NCI-H1436 (cell line): ENCODE data around the gene ZBTB22.
A peak's percentile ranks its signal among the peaks of the same experiment; 100 is the strongest.
"Not testable (repeated sequence)": the region's sequence is repeated elsewhere in the genome, so short reads cannot be mapped to it uniquely, and the experiment has no call there.

Source experiments
- DNase-seq: peaks from one replicate; lab custom pipeline; 2025; lab: John Stamatoyannopoulos, UW

ZBTB22 gene, protein sequence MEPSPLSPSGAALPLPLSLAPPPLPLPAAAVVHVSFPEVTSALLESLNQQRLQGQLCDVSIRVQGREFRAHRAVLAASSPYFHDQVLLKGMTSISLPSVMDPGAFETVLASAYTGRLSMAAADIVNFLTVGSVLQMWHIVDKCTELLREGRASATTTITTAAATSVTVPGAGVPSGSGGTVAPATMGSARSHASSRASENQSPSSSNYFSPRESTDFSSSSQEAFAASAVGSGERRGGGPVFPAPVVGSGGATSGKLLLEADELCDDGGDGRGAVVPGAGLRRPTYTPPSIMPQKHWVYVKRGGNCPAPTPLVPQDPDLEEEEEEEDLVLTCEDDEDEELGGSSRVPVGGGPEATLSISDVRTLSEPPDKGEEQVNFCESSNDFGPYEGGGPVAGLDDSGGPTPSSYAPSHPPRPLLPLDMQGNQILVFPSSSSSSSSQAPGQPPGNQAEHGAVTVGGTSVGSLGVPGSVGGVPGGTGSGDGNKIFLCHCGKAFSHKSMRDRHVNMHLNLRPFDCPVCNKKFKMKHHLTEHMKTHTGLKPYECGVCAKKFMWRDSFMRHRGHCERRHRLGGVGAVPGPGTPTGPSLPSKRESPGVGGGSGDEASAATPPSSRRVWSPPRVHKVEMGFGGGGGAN

DNA sequence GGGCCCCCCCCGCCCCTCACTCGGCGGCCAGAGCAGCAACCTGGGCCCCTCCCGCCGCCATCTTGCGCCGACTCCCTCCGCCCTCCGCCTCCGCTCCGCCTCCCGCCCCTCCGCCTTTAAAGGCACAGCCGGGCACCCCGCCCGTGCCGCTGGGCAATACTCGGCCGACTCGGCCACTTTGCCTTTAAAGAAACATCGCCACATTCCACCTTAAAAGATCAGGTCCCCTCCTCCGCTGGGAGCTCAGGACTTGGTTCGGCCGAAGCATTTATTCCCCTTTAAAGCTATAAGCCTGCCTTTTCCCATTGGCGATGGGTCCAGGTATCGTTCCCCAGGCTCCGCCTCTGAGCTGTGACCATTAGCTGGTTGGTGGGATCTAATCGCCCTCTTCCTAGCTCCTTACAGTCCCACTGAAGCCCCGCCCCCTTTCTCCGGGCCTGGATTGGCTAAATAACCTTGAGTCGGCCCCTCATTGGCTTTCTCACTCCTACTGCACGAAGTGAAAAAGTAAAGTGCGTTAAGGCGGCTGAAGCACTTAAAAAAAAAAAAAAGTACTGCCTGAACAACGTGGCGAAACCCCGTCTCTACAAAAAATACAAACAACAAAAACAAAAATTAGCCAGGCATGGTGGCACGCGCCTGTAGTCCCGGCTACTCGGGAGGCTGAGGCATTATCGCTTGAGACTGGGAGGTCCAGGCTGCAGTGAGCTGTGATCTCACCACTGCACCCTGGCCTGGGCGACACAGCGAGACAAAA lies at the start of gene ZBTB22:
ZBTB22 (minus strand) TSS at position 76 of the 757 bp plus-strand sequence. CDS start 828 bp downstream, outside the sequence.
- peak; percentile 98 for DNase-seq

DNA sequence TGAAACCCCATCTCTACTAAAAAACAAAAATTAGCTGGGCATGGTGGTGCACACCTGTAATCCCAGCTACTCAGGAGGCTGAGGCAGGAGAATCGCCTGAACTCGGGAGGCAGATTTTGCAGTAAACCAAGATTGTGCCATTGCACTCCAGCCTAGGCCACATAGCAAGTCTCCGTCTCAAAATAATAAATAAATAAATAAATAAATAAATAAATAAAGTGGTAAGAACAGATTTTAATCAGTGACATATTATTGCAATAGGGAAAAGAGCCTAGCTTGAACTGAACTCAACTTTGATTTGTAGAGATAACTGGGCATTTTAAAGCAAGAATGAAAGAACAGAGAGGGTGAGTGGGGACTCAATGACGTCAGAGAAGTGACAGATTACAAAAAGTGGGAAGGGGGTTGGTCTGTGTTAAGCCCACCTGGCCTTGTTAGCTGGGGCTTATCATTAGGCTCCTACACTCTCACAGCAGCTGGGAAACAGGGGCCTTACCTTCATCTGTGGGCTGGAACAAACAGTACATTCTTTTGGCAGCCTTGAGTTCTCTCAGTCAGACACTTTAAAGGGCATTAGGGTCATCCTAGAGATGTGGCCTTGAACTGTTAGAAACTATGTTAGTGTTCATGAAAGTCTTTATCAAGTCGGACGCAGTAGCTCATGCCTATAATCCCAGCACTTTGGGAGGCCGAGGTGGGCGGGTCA lies 49.6 kb upstream of the ZBTB22 start:
- DNase-seq = no peak

DNA sequence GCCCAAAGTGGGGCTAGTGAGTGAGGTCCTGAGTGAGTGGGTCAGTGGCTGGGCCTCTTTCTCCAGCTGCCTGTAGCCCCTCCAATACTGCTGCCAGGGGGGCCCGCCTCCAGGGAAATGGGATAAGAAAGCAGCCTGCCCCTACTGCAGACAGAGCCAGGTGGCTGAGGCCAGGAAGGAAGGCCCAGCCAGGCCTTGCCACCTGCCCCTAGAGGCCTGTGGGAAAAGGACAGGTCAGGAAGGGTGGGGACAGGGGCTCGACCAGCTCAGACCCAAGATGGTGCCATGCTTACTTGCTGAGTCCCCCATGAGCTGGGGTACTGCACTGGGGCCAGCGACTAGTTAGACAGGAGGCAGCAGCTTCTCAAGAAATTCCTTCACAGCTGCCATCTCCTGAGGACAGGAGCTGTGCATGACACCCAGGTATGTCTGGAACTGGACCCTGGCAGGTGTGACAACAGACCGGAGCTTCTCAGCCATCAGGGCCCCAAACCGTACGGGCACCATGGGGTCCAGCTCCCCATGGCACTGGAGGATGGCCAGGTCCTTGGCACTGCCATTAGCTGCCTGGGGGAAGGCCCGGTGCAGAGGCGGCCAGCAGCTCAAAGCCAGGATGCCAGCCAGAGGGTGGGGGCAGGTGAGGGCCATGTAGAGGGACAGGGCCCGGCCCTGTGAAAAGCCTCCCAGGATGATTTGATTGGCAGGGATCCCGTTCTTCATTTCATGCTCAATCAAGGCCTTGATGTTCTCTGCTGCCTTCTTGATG lies 47.8 kb upstream of the ZBTB22 start:
- not testable (repeated sequence) for DNase-seq

DNA sequence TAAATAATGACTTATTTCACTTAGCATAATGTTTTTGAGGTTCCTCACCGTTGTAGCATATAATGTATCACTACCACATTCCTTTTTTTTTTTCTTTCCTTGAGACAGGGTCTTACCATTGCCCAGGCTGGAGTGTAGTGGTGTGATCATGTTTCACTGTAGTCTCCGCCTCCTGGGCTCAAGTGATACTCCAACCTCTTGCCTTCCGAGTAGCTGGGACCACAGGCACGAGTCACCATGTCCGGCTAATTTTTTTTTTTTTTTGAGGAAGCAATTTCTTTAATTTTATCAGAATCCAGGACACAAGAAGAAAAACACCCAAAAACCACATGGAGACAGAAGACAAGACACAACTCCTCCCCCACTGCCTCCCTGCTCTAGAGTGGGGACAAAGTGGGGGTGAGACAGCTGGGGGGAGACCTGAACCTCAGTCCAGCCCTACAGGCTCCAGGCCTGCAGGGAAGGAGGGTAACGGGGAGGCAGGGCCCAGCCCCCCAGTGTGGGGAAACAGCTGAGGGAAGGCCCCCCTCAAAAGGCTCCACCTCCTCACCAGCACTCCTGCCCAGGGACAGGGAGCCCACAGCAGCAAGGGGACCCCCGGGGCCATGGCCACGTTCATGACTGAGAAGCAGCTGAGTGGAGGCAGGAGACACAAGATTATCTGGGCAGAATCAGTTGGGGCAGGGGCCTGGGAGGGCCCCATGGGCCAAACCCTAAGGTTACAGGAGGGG lies 47.1 kb upstream of the ZBTB22 start:
- DNase-seq = not testable (repeated sequence)

DNA sequence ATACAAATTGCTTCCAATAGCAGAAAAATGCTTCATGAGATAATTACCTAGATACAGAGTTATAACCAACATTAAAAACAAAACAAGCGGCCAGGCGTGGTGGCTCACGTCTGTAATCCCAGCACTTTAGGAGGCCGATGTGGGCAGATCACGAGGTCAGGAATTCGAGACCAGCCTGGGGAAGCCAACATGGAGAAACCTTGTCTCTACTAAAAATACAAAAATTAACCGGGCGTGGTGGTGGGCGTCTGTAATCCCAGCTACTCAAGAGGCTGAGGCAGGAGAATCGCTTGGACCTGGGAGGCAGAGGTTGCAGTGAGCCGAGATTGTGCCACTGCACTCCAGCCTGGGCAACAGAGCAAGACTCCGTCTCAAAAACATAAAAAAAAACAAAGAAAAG lies 45.9 kb upstream of the ZBTB22 start:
- DNase-seq = not testable (repeated sequence)

DNA sequence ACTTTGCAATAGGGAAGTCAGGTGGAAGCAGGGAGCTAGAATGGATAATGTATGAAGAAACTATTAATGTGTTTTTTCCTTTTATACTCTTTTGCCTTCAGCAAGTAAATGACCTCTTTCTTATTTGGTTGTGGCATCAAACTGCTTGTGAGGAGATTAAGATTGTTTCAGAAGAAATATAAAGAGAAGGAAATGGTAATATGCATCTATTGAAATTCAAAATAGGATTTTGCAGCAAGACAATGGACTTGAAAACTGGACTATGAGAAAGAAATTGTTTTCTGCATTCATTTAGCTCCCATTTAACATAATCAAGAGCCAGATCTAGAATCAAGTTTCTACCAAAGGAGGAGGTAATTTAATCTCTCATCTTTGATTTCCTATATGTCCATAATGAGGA lies 41.8 kb upstream of the ZBTB22 start:
- DNase-seq = no peak

DNA sequence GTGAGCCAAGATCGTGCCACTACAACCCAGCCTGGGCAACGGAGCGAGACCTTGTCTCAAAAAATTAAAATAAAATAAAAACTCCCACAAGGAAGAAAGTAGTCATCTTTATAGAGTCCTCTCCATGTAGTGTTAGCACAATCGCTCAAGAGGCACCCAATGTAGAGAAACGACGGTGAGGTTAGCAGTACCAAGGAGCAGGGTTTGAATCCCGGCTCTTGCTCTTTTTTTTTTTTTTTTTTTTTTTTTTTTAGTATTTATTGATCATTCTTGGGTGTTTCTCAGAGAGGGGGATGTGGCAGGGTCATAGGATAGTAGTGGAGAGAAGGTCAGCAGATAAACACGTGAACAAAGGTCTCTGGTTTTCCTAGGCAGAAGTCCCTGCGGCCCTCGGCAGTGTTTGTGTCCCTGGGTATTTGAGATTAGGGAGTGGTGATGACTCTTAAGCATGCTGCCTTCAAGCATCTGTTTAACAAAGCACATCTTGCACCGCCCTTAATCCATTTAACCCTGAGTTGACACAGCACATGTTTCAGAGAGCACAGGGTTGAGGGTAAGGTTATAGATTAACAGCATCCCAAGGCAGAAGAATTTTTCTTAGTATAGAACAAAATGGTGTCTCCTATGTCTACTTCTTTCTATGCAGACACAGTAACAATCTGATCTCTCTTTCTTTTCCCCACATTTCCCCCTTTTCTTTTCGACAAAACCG lies 39.8 kb upstream of the ZBTB22 start:
- DNase-seq = not testable (repeated sequence)

DNA sequence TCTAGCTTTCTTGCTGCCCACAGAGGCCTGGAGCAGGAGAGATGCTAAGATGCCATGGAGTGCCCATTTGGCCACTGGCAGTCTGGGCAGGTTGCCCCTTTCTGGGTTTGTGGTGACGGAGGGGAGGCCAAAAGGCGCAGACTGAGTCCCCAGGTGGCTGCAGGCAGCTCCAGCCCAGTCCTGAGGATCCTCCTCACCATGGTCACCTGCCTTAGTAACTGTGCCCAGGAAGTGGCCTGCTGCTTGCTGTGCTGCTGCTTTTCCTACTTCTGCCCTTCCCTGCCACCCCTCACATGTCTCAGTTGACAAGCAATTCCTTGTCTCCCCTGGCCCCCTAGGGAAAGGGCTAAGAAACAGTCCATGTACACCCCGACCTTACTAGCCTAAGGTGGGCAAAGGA lies 38.8 kb upstream of the ZBTB22 start:
- no peak for DNase-seq

DNA sequence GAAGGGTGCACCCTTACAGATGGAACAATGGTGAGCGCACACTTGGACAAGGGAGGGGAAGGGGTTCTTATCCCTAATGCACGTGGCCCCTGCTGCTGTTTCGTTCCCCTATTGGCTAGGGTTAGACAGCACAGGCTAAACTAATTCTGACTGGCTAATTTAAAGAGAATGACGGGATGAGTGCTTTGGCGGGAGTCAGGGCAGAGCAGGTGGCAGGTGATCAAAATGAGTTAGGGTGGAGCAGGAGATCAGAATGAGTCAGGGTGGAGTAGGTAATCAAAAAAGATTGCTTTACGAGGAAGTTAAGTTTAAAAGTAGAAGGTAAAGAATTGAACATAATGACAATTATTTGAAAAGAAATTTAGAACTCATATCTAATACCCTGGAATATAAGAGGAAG lies 38.3 kb upstream of the ZBTB22 start:
- DNase-seq = not testable (repeated sequence)

DNA sequence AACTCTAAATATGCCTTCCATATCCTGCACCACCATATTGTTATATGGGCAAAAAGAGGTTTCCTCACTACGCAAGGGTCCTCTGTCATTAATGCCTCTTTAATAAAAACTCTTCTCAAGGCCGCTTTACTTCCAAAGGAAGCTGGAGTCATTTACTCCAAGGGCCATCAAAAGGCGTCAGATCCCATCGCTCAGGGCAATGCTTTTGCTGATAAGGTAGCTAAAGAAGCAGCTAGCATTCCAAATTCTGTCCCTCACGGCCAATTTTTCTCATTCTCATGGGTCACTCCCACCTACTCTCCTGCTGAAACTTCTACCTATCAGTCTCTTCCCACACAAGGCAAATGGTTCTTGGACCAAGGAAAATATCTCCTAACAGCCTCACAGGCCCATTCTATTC lies 30.3 kb upstream of the ZBTB22 start:
- DNase-seq = no peak

DNA sequence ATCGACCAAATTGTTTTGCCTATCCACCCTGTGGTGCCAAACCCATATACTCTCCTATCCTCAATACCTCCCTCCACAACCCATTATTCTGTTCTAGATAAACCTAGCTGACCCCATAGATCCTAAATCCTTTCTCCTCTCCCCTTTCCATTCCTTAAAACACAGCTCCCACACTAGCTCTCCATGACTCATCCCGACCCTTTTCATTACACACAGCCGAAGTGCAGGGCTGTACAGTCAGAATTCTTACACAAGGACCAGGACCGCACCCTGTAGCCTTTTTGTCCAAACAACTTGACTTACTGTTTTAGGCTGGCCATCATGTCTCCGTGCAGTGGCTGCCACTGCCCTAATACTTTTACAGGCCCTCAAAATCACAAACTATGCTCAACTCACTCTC lies 29.4 kb upstream of the ZBTB22 start:
- not testable (repeated sequence) for DNase-seq

DNA sequence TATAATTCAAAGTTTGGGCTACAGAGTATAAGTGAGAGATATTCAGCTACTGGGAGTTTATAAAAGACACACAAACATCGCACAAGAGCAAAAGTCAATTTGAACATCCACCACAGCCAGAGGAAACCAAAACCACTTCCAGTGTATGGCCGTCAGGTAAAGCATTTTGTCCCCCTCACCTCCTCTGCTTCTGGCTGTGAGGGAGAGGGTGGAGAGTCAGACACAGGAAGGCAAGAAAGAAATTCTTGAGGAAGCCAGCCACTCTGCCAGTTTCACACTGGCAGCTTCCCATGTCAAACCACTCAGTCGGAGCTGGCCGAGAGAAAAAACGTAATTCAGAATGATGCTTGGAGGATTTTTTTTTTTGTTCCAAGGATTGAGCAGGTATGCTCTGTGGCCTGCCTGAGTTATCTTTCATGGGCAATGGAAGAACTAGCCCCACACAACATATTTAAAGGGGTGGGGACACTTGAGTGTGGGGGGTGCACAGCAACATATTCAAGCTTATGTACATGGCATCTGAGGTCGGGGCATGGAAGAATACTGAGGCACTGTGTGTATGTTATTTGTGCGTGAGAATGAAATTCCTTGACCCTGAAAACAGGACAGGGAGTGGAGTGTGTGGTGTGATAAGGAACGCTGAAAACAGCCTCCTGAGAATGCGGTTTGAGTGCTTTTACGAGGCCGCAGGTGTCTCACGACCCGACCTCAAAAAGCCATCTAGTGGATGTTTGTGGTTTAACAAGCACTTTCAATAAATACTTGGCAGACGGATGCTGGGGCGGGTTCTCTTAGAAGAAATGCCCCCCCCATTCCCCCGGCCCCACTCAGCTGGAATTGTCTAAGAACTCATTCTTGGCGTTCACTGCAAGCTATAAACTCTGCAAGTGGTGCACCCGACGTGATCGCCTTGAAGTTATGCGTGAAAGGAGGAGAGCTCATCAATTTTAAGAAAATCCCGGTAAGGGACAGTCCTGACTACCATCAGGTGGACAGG lies 27.5 kb upstream of the ZBTB22 start:
- DNase-seq = peak; percentile 70

DNA sequence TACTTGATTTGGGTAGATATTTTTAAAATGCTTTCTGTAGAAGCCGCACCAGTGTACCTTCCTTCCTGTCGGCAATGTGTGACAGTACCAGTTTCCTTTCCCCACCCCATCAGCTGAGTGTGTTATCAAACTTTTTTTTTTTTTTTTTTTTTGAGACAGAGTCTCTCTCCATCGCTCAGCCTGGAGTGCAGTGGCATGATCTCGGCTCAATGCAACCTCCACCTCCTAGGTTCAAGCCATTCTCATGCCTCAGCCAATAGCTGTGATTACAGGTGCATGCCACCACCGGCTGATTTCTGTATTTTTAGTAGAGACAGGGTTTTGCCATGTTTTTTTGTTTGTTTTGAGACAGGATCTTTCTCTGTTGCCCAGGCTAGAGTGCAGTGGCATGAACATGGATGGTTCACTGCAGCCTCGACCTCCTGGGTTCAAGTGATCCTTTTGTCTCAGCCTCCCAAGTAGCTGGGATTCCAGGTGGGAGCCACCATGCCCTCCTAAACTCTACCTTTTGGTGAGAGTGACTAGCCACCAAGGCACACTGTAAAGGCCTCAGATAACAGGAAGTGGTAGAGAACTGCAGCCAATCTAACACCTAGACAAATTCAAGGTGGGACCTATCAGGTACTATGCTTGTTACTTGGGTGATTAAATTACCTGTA lies 26.5 kb upstream of the ZBTB22 start:
- no peak for DNase-seq

DNA sequence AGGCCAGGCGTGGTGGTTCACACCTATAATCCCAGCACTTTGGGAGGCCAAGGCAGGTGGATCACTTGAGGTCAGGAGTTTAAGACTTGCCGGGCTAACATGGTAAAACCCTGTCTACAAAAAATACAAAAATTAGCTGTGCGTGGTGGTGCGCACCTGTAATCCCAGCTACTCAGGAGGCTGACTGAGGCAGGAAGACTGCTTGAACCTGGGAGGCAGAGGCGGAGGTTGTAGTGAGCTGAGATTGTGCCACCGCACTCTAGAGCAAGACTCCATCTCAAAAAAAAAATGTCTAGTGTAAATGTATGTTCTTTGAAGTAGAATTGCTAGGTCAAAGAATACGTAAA lies 26.0 kb upstream of the ZBTB22 start:
- not testable (repeated sequence) for DNase-seq

DNA sequence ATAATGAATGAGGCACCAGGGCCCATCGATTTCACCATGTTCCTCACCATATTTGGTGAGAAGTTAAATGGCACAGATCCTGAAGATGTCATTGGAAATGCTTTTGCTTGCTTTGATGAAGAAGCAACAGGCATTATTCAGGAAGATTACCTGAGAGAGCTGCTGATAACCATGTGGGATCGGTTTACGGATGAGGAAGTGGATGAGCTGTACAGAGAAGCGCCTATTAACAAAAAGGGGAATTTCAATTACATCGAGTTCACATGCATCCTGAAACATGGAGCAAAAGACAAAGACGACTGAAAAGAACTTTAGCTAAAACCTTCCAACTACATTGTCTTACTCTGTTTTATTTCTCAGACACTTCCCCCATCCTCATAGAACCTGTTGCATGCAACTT lies 21.6 kb upstream of the ZBTB22 start:
- DNase-seq = no peak

DNA sequence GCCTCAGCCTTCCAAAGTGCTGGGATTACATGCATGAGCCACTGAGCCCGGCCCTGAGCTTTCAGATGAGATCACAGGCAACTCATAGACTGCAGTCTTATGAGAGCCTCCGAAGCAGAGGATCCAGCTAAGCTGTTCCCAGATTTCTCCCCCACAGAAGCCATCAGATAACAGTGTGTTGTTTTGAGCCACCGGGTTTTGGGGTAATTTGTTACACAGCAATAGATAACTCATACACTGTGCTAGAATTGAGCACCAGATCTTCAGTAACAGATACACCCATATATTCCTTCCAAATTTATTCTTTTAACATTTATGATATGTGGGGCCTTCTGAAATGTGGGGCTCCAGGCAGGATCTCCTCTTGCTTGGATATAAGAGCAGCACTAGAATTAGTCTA lies 19.0 kb upstream of the ZBTB22 start:
- DNase-seq = no peak

DNA sequence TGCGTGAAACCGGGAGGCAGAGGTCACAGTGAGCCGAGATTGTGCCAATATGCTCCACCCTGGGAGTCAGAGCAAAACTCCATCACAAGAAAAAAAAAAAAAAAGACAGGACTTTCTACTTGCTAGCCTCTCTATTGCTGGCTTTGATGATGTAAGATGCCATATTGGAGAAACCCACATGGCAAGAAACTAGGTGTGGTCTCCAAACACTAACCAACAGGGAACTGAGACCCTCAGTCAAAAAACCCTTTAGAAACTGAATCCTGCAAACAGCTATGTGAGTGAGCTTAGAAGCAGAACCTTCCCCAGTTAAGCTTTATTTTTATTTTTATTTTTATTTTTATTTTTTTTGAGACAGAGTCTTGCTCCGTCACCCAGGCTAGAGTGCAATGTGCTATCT lies 18.4 kb upstream of the ZBTB22 start:
- no peak for DNase-seq

DNA sequence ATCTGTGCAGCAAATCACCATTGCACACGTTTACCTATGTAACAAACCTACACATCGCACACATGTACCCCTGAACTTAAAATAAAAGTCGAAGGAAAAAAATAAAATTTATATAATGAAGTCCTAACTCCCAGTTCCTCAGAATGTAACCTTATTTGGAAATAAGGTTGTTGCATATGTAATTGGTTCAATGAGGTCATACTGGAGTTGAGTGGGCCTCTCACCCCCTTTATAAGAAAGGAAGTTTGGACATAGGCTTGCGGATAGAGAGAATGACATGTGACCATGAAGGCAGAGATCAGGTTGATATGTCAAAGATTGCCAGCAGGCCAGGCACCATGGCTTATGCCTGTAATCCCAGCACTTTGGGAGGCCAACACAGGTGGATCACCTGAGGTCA lies 16.1 kb upstream of the ZBTB22 start:
- no peak for DNase-seq
